Lung (tissue), 12 donors: ENCODE measurements around the gene SFSWAP. TPM values are rescaled to one million over a fixed set of nuclear protein-coding genes. Genes with fewer than 3 reads are reported as not detected.

Source experiments
- ATAC-seq: fragments of 200-7000 bp; cut with Tn5 transposase; one replicate; pipeline ENCODE4 v1.9.1; 2020; ENCODE audit warnings: moderate number of reproducible peaks; ENCODE audit not compliant: insufficient read depth, low FRiP score
- DNase-seq, 3 donors: peaks; one replicate each; pipeline ENCODE4 v3.0.0-alpha.2; 2013 to 2017
- H3K27ac ChIP-seq, 2 donors: one replicate each; pipeline ENCODE4 v1.5.1; 2013; ENCODE audit warnings: mild to moderate bottlenecking in 2 of 2, moderate library complexity in 2 of 2, control low read depth in 1 of 2, inconsistent platforms in 1 of 2, low read depth in 1 of 2, low read length in 1 of 2
- H3K27me3 ChIP-seq, 3 donors: one replicate each; pipeline ENCODE4 v1.5.1; 2013; ENCODE audit warnings: low read length in 2 of 3; ENCODE audit not compliant: control insufficient read depth in 3 of 3, insufficient read depth in 3 of 3
- H3K36me3 ChIP-seq, 4 donors: one replicate each; pipeline ENCODE4 v1.5.1; 2013; ENCODE audit warnings: low read length in 4 of 4, mild to moderate bottlenecking in 1 of 4, moderate library complexity in 1 of 4; ENCODE audit not compliant: control insufficient read depth in 4 of 4, insufficient read depth in 4 of 4
- H3K4me1 ChIP-seq, 5 donors: one replicate each; pipeline ENCODE4 v1.5.1; 2013; ENCODE audit warnings: low read length in 5 of 5, mild to moderate bottlenecking in 2 of 5, moderate library complexity in 1 of 5; ENCODE audit not compliant: control insufficient read depth in 5 of 5, insufficient read depth in 5 of 5
- H3K4me3 ChIP-seq: one replicate; pipeline ENCODE4 v1.5.1; 2013; ENCODE audit warnings: mild to moderate bottlenecking, control low read depth, moderate library complexity
- H3K9ac ChIP-seq, 2 donors: one replicate each; pipeline ENCODE4 v1.5.1; 2013; ENCODE audit warnings: low read length in 2 of 2, control low read depth in 1 of 2; ENCODE audit not compliant: insufficient read depth in 1 of 2
- H3K9me3 ChIP-seq, 4 donors: one replicate each; pipeline ENCODE4 v1.5.1; 2013; ENCODE audit warnings: low read length in 3 of 4, mild to moderate bottlenecking in 1 of 4, moderate library complexity in 1 of 4; ENCODE audit not compliant: control insufficient read depth in 4 of 4, insufficient read depth in 3 of 4
- CTCF ChIP-seq: IDR thresholded peaks from 2 replicates; pipeline ENCODE4 v1.5.1; 2012; ENCODE audit warnings: mild to moderate bottlenecking; ENCODE audit errors: control extremely low read depth, extremely low read depth
- WGBS, 2 donors: extraction: QIAGEN DNeasy Blood & Tissue Kit; methylation state at CpG; one replicate each; pipeline ENCODE4 v1.1.7; 2013; 5-methylcytosine and 5-hydroxymethylcytosine counted together
- polyA plus RNA-seq, 2 donors: library from polyadenylated mRNA; stranded (reverse); fragments of 200-250 nt; gene quantifications; one replicate each; pipeline ENCODE4 v1.2.1, GENCODE V29; 2013
- total RNA-seq, 2 donors: library from RNA; depleted of rRNA in 1 of 2; stranded (reverse); fragments of >200 nt in 1 of 2; gene quantifications; one replicate each; pipeline ENCODE4 v1.2.1, GENCODE V29; 2014 to 2021
- donor health status: control.
- donor health status: control.
- donor health status: Bipolar disorder and iron deficiency.
- donor health status: healthy.
- donor health status: DM: yes; HTN: yes; CAD: no.

SFSWAP gene
- total and polyA plus RNA-seq, 4 donors, result 23.3 to 49.9 (median 40.0) TPM

GRCh38 chr12:131682510-131682895, 28.4 kb upstream of the SFSWAP start:
- 25 to 39% methylated on average over 10 of the region's 10 CpGs for WGBS, 2 donors
- no peak for TF ChIP-seq CTCF
- H3K4me3 ChIP-seq, result no peak overlapping the region
- no peaks in the 10 kb centered on the region for H3K36me3 ChIP-seq
- H3K27ac ChIP-seq, result no peak overlapping the region
- peaks cover 0 to 7% (median 0%) of the 10 kb centered on the region in 3 donors for H3K27me3 ChIP-seq
- peaks cover 0 to 3% (median 0%) of the 10 kb centered on the region in 4 donors for H3K9me3 ChIP-seq
- H3K9ac ChIP-seq, result no peak overlapping the region
- no peak for ATAC-seq
- DNase-seq, result no peak
- peaks cover 0 to 3% (median 0%) of the 10 kb centered on the region in 5 donors for H3K4me1 ChIP-seq

- no peak for TF ChIP-seq CTCF
- Histone ChIP-seq H3K27me3 (peaks cover 0 to 7% (median 0%) of the 10 kb centered on the region in 3 donors), H3K9me3 (peaks cover 0 to 3% (median 0%) of the 10 kb centered on the region in 4 donors), H3K4me3 (no peak overlapping the region), H3K4me1 (peaks cover 0 to 3% (median 0%) of the 10 kb centered on the region in 5 donors), H3K9ac (no peak overlapping the region), H3K27ac (no peak overlapping the region), H3K36me3 (no peaks in the 10 kb centered on the region)
- no peak for DNase-seq
- 74 to 77% methylated on average over 15 to 17 of the region's 17 CpGs for WGBS, 2 donors
- ATAC-seq, result no peak
These were observed 27.4 kb upstream of the SFSWAP start for GRCh38 chr12:131683266-131684014.

GRCh38 chr12:131684015-131684725, 26.7 kb upstream of the SFSWAP start:
- TF ChIP-seq CTCF, result no peak
- Histone ChIP-seq H3K27me3 (peaks cover 0 to 7% (median 0%) of the 10 kb centered on the region in 3 donors), H3K9ac (no peak overlapping the region), H3K9me3 (no peaks in the 10 kb centered on the region), H3K4me3 (no peak overlapping the region), H3K27ac (no peak overlapping the region), H3K36me3 (no peaks in the 10 kb centered on the region), H3K4me1 (peaks cover 0 to 3% (median 0%) of the 10 kb centered on the region in 5 donors)
- WGBS, 2 donors, result 74% methylated on average over 26 of the region's 26 CpGs
- ATAC-seq (no peak), DNase-seq (no peak)
